GM12875 (cell line): ENCODE results near the gene WWOX.

Source experiments
- H3K4me3 ChIP-seq: one replicate; pipeline ENCODE4 v1.5.1; 2011; ENCODE audit warnings: low read depth, low read length, control low read depth
- TF ChIP-seq, protein P1 (sequence below): IDR thresholded peaks from 2 replicates; pipeline ENCODE4 v1.5.1; 2011; ENCODE audit warnings: low read depth, mild to moderate bottlenecking, control low read depth, inconsistent platforms, low read length, moderate library complexity, borderline replicate concordance; ENCODE audit not compliant: insufficient read depth

The WWOX gene

GRCh38 chr16:78538292-78538691 is 438.8 kb downstream of the WWOX start:
- H3K4me3 ChIP-seq: no peak overlapping the region
- TF ChIP-seq, protein P1, sequence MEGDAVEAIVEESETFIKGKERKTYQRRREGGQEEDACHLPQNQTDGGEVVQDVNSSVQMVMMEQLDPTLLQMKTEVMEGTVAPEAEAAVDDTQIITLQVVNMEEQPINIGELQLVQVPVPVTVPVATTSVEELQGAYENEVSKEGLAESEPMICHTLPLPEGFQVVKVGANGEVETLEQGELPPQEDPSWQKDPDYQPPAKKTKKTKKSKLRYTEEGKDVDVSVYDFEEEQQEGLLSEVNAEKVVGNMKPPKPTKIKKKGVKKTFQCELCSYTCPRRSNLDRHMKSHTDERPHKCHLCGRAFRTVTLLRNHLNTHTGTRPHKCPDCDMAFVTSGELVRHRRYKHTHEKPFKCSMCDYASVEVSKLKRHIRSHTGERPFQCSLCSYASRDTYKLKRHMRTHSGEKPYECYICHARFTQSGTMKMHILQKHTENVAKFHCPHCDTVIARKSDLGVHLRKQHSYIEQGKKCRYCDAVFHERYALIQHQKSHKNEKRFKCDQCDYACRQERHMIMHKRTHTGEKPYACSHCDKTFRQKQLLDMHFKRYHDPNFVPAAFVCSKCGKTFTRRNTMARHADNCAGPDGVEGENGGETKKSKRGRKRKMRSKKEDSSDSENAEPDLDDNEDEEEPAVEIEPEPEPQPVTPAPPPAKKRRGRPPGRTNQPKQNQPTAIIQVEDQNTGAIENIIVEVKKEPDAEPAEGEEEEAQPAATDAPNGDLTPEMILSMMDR: no peak

- TF ChIP-seq, protein P1: no peak
Measured at GRCh38 chr16:78538919-78539318, 439.5 kb downstream of the WWOX start.

DNA sequence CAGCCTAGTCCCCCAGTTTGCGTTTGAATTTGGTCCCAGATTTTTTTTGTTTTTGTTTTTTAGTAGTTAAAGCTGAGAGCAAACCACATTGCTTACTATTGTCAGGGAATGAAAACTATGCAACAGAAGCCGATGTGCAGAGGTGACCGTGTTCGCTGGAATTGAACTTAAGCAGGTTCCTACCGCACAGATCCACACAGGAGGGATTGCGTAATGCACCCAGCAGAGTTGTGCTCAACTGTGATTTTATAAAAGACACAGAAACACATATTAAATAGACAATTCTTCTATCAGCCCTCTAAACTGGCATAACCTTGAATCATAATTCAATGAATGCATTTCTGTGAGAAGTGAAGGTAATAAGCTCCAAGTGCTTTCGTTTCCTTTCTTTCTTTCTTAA is 443.0 kb downstream of the WWOX start:
- TF ChIP-seq, protein P1: no peak
- no peak overlapping the region for H3K4me3 ChIP-seq

More at GRCh38 chr16:78538919-78539318, 439.5 kb downstream of the WWOX start:
- H3K4me3 ChIP-seq: no peak overlapping the region

DNA sequence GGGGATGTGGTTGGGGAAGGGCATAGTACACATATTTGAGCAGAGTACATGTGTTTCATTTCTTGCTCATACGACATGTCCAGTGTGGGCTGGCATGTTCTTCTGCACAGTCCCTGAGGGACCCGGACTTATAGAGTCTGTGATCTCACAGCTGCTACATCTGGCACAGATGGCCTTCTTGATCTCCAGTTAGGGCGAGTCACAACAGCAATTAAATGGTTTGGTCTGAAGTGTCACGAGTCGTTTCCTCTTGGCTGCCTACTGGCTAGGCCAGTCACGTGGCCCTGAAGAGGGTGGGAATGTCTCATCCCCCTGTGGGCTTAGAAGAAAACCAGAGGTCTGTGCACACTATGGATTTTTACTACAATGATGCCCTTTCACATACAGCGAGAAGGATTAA is 443.6 kb downstream of the WWOX start:
- no peak overlapping the region for H3K4me3 ChIP-seq
- TF ChIP-seq, protein P1: no peak

DNA sequence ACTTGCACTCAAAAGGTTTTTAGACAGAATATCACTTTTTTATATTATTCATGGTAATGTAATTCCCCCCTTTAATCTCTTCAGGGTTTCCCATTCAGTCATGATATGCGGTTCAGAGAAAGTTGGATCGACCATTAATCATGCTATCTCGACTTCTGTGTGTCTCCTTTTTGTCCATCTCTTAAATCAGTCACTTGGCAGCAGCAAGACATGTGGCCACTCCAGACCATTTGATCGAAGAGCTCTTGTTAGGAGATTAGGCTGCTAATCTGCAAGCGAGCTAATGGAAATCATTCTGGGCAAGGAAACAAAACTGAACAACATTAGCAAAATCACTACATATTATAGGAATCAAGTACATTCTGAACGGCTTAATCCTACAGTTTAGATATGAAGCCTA is 449.9 kb downstream of the WWOX start:
- TF ChIP-seq, protein P1: no peak
- no peak overlapping the region for H3K4me3 ChIP-seq

- TF ChIP-seq, protein P1: no peak
- H3K4me3 ChIP-seq: no peak overlapping the region
Measured at GRCh38 chr16:78551487-78552085, 452.1 kb downstream of the WWOX start.

GRCh38 chr16:78552106-78552675 is 452.7 kb downstream of the WWOX start:
- TF ChIP-seq, protein P1: no peak

More at GRCh38 chr16:78552106-78552675, 452.7 kb downstream of the WWOX start:
- no peak overlapping the region for H3K4me3 ChIP-seq
